HG03135 (cell line): ENCODE data around the gene PERP.
A peak's percentile ranks its signal among the peaks of the same experiment; 100 is the strongest.
"Not testable (repeated sequence)": the region's sequence is repeated elsewhere in the genome, so short reads cannot be mapped to it uniquely, and the experiment has no call there.

Experiments
- ATAC-seq: cut with Tn5 transposase; IDR thresholded peaks from one replicate; pipeline ENCODE4 v1.9.1; 2021; ENCODE audit warnings: mild to moderate bottlenecking, moderate library complexity; ENCODE audit not compliant: unreplicated experiment

The PERP gene

GRCh38 chr6:138107078-138107751 is at the start of gene PERP:
TSS of gene PERP (minus strand) at chr6:138107419. CDS start at chr6:138107340, 79 bp downstream.
- no peak for ATAC-seq

GRCh38 chr6:138155443-138155842 is 48.2 kb upstream of the PERP start:
- ATAC-seq = no peak

- no peak for ATAC-seq
Observed at GRCh38 chr6:138146544-138146943, 39.3 kb upstream of the PERP start.

GRCh38 chr6:138145402-138145801 is 38.2 kb upstream of the PERP start:
- ATAC-seq = peak; percentile 76

GRCh38 chr6:138142806-138143205 is 35.6 kb upstream of the PERP start:
- no peak for ATAC-seq

GRCh38 chr6:138129190-138129589 is 22.0 kb upstream of the PERP start:
- no peak for ATAC-seq

- no peak for ATAC-seq
Observed at GRCh38 chr6:138128096-138128495, 20.9 kb upstream of the PERP start.

GRCh38 chr6:138124096-138124495 is 16.9 kb upstream of the PERP start:
- no peak for ATAC-seq

- ATAC-seq = no peak
Observed at GRCh38 chr6:138119976-138120375, 12.8 kb upstream of the PERP start.

GRCh38 chr6:138119229-138119628 is 12.0 kb upstream of the PERP start:
- not testable (repeated sequence) for ATAC-seq

GRCh38 chr6:138117376-138117914 is 10.2 kb upstream of the PERP start:
- ATAC-seq = no peak

GRCh38 chr6:138116661-138116999 is 9.4 kb upstream of the PERP start:
- no peak for ATAC-seq

GRCh38 chr6:138115877-138116660 is 8.8 kb upstream of the PERP start:
- ATAC-seq = peak; percentile 59

- ATAC-seq = no peak
Observed at GRCh38 chr6:138115201-138115600, 8.0 kb upstream of the PERP start.

- no peak for ATAC-seq
Observed at GRCh38 chr6:138113588-138114210, 6.5 kb upstream of the PERP start.

GRCh38 chr6:138110229-138110628 is 3.0 kb upstream of the PERP start:
- ATAC-seq = no peak

- ATAC-seq = no peak
Observed at GRCh38 chr6:138109042-138109997, 2.1 kb upstream of the PERP start.

- no peak for ATAC-seq
Observed at GRCh38 chr6:138107752-138108592, 753 bp upstream of the PERP start.

GRCh38 chr6:138106665-138107077 is 548 bp downstream of the PERP start:
- no peak for ATAC-seq
